IMR-90 (cell line): ENCODE results near the gene PELI1. TPM values are rescaled to one million over a fixed set of nuclear protein-coding genes. Genes with fewer than 3 reads are reported as not detected.

Source experiments
- ATAC-seq: fragments of 200-7000 bp; cut with Tn5 transposase; 2 replicates; pipeline ENCODE4 v1.9.1; 2020; ENCODE audit warnings: low read depth, mild to moderate bottlenecking, moderate library complexity
- BruUV-seq: library from RNA; stranded (reverse); fragments of 400-500 nt; replicated peaks from 2 replicates; lab custom pipeline; 2021; lab: Mats Ljungman, UMichigan
- CTCF ChIA-PET: fragments of 300-600 bp; formaldehyde crosslinking; extraction: SDS; loops from one replicate; lab custom pipeline; 2021; ENCODE audit warnings: antibody characterized with exemption; lab: Yijun Ruan, JAX
- POLR2A ChIA-PET: fragments of 300-600 bp; sonication (Branson Sonifier 250); formaldehyde crosslinking; loops from one replicate; lab custom pipeline; 2022; ENCODE audit warnings: antibody characterized with exemption; ENCODE audit not compliant: unreplicated experiment; lab: Charles Lee
- DNase-seq: peaks from one replicate; pipeline ENCODE4 v3.0.0; 2013
- H2AFZ ChIP-seq: replicated peaks from 2 replicates; pipeline ENCODE3; 2013; ENCODE audit warnings: low read length, mild to moderate bottlenecking; ENCODE audit not compliant: poor library complexity
- H2AK5ac ChIP-seq: 2 replicates; pipeline ENCODE4 v1.6.1; 2013; ENCODE audit warnings: low read depth, low read length, inconsistent platforms
- H2AK9ac ChIP-seq: replicated peaks from 2 replicates; pipeline ENCODE3; 2013; ENCODE audit warnings: mild to moderate bottlenecking, low read depth, low read length, moderate library complexity; ENCODE audit not compliant: poor library complexity
- H2BK120ac ChIP-seq: 2 replicates; pipeline ENCODE4 v1.6.1; 2013; ENCODE audit warnings: low read depth, low read length, inconsistent platforms
- H2BK15ac ChIP-seq: 3 replicates; pipeline ENCODE4 v1.6.1; 2013; ENCODE audit warnings: low read depth, low read length, inconsistent platforms
- H2BK20ac ChIP-seq: 2 replicates; pipeline ENCODE4 v1.6.1; 2013; ENCODE audit warnings: low read depth, mild to moderate bottlenecking, inconsistent platforms, low read length, moderate library complexity
- H2BK5ac ChIP-seq: 2 replicates; pipeline ENCODE4 v1.6.1; 2013; ENCODE audit warnings: mild to moderate bottlenecking, low read depth, low read length, inconsistent platforms; ENCODE audit not compliant: poor library complexity, severe bottlenecking
- H3K14ac ChIP-seq: replicated peaks from 2 replicates; pipeline ENCODE4 v1.6.1; 2013; ENCODE audit warnings: low read depth, low read length, inconsistent platforms
- H3K18ac ChIP-seq: 2 replicates; pipeline ENCODE4 v1.6.1; 2013; ENCODE audit warnings: low read depth, low read length, control low read depth
- H3K23ac ChIP-seq: 2 replicates; pipeline ENCODE4 v1.6.1; 2013; ENCODE audit warnings: low read depth, low read length, inconsistent platforms
- H3K27ac ChIP-seq: 2 replicates; pipeline ENCODE4 v1.5.1; 2013; ENCODE audit warnings: mild to moderate bottlenecking, control low read depth, low read length; ENCODE audit not compliant: insufficient read depth
- H3K27me3 ChIP-seq: 2 replicates; pipeline ENCODE4 v1.6.1; 2013; ENCODE audit warnings: low read length; ENCODE audit not compliant: control insufficient read depth, insufficient read depth
- H3K36me3 ChIP-seq: 2 replicates; pipeline ENCODE4 v1.6.1; 2013; ENCODE audit warnings: low read length, mixed read lengths; ENCODE audit not compliant: control insufficient read depth, insufficient read depth
- H3K4ac ChIP-seq: 2 replicates; pipeline ENCODE4 v1.6.1; 2013; ENCODE audit warnings: low read depth, low read length, inconsistent platforms
- H3K4me1 ChIP-seq: 2 replicates; pipeline ENCODE4 v1.6.1; 2013; ENCODE audit warnings: low read length, mixed read lengths; ENCODE audit not compliant: control insufficient read depth, insufficient read depth
- H3K4me2 ChIP-seq: 2 replicates; pipeline ENCODE4 v1.6.1; 2013; ENCODE audit warnings: low read depth, mild to moderate bottlenecking, control low read depth, low read length, moderate library complexity
- H3K4me3 ChIP-seq: 2 replicates; pipeline ENCODE4 v1.5.1; 2013; ENCODE audit warnings: low read depth, mild to moderate bottlenecking, control low read depth, low read length, moderate library complexity; ENCODE audit not compliant: insufficient read depth
- H3K56ac ChIP-seq: 2 replicates; pipeline ENCODE4 v1.6.1; 2013; ENCODE audit warnings: low read length, inconsistent platforms; ENCODE audit not compliant: insufficient read depth; ENCODE audit errors: extremely low read depth
- H3K79me1 ChIP-seq, 2 experiments: 2 replicates each; pipeline ENCODE4 v1.6.1; 2013; ENCODE audit warnings: low read length in 2 of 2, inconsistent platforms in 1 of 2, low read depth in 1 of 2
- H3K9ac ChIP-seq: 2 replicates; pipeline ENCODE4 v1.6.1; 2013; ENCODE audit warnings: low read depth, low read length, control low read depth
- H3K9me1 ChIP-seq: 2 replicates; pipeline ENCODE4 v1.6.1; 2013; ENCODE audit warnings: low read length, inconsistent platforms; ENCODE audit not compliant: insufficient read depth
- H3K9me3 ChIP-seq: 2 replicates; pipeline ENCODE4 v1.6.1; 2013; ENCODE audit warnings: low read length; ENCODE audit not compliant: control insufficient read depth, insufficient read depth
- H4K20me1 ChIP-seq: 2 replicates; pipeline ENCODE4 v1.6.1; 2013; ENCODE audit warnings: low read length, inconsistent platforms; ENCODE audit not compliant: insufficient read depth
- H4K5ac ChIP-seq: 2 replicates; pipeline ENCODE4 v1.6.1; 2013; ENCODE audit warnings: mild to moderate bottlenecking, low read depth, low read length, control low read depth
- H4K8ac ChIP-seq, 2 experiments: 2 replicates each; pipeline ENCODE4 v1.6.1; 2013; ENCODE audit warnings: low read depth in 2 of 2, low read length in 2 of 2, control low read depth in 1 of 2, inconsistent platforms in 1 of 2
- H4K91ac ChIP-seq: 2 replicates; pipeline ENCODE4 v1.6.1; 2013; ENCODE audit warnings: low read depth, low read length, inconsistent platforms; ENCODE audit not compliant: insufficient read depth
- BHLHE40 ChIP-seq: fragments of 150-350 bp; IDR thresholded peaks from 2 replicates; pipeline ENCODE4 v1.6.1; 2016; ENCODE audit warnings: mild to moderate bottlenecking, low read depth, low read length
- CEBPB ChIP-seq: IDR thresholded peaks from 2 replicates; pipeline ENCODE4 v1.6.1; 2012; ENCODE audit warnings: low read depth, low read length, improper control_type of control experiment
- CHD1 ChIP-seq: IDR thresholded peaks from 2 replicates; pipeline ENCODE4 v1.6.1; 2012; ENCODE audit warnings: low read depth, low read length, improper control_type of control experiment
- CTCF ChIP-seq: conservative IDR thresholded peaks from 2 replicates; pipeline ENCODE4 v1.5.1; 2012; ENCODE audit warnings: mild to moderate bottlenecking, low read depth, low read length, improper control_type of control experiment
- FOS ChIP-seq: fragments of 150-350 bp; IDR thresholded peaks from 2 replicates; pipeline ENCODE4 v1.6.1; 2016; ENCODE audit warnings: low read depth, low read length
- MAFK ChIP-seq: IDR thresholded peaks from 2 replicates; pipeline ENCODE4 v1.6.1; 2012; ENCODE audit warnings: low read depth, low read length, improper control_type of control experiment
- MAZ ChIP-seq: IDR thresholded peaks from 2 replicates; pipeline ENCODE4 v1.6.1; 2012; ENCODE audit warnings: low read depth, mild to moderate bottlenecking, low read length, improper control_type of control experiment, moderate library complexity, borderline replicate concordance
- MXI1 ChIP-seq: IDR thresholded peaks from 2 replicates; pipeline ENCODE4 v1.6.1; 2012; ENCODE audit warnings: low read depth, mild to moderate bottlenecking, low read length, moderate library complexity, borderline replicate concordance
- NFE2L2 ChIP-seq: fragments of 150-350 bp; IDR thresholded peaks from 2 replicates; pipeline ENCODE4 v1.6.1; 2016; ENCODE audit warnings: low read depth, mild to moderate bottlenecking, low read length
- POLR2A ChIP-seq: IDR thresholded peaks from 2 replicates; pipeline ENCODE4 v1.6.1; 2012; ENCODE audit warnings: mild to moderate bottlenecking, low read depth, low read length
- RAD21 ChIP-seq: IDR thresholded peaks from 2 replicates; pipeline ENCODE4 v1.6.1; 2012; ENCODE audit warnings: low read length, improper control_type of control experiment
- RCOR1 ChIP-seq: IDR thresholded peaks from 2 replicates; pipeline ENCODE4 v1.6.1; 2012; ENCODE audit warnings: mild to moderate bottlenecking, low read length, improper control_type of control experiment; ENCODE audit not compliant: insufficient replicate concordance
- RFX5 ChIP-seq: IDR thresholded peaks from 2 replicates; pipeline ENCODE4 v1.8.0; 2012; ENCODE audit warnings: low read depth, mild to moderate bottlenecking, low read length, moderate library complexity
- SMC3 ChIP-seq: fragments of 150-350 bp; IDR thresholded peaks from 2 replicates; pipeline ENCODE4 v1.6.1; 2016; ENCODE audit warnings: low read depth, mild to moderate bottlenecking, antibody characterized with exemption, low read length, moderate library complexity
- WGBS, 2 experiments: methylation state at CpG; one replicate each; pipeline versions ENCODE4 v1.1.5 to v1.1.7; 2013; ENCODE audit warnings: missing lambda C conversion rate in 2 of 2; ENCODE audit not compliant: insufficient read length in 1 of 2; ENCODE audit errors: extremely low coverage in 2 of 2; 5-methylcytosine and 5-hydroxymethylcytosine counted together
- dilution Hi-C: fragments of 300-500 bp; cut with HindIII; formaldehyde crosslinking; loops from one replicate; pipeline ENCODE4 v1.14.3; 2018; ENCODE audit warnings: low sequenced_read_pairs; ENCODE audit not compliant: unreplicated experiment
- in situ Hi-C: fragments of 300-500 bp; cut with MboI; formaldehyde crosslinking; loops from 3 replicates; pipeline ENCODE4 v1.14.3; 2019; ENCODE audit warnings: low sequenced_read_pairs, inconsistent platforms, mixed read lengths
- intact Hi-C: fragments of 100-400 bp; cut with micrococcal nuclease; formaldehyde crosslinking; loops from 2 replicates; pipeline ENCODE4 v1.10.0; 2022
- polyA plus RNA-seq, 3 experiments: library from polyadenylated mRNA; depleted of rRNA; stranded (reverse); fragments of >200 nt; gene quantifications; 2 replicates each; pipeline ENCODE4 v1.2.3, GENCODE V29; 2012; ENCODE audit warnings: low replicate concordance in 1 of 3
- total RNA-seq: library from RNA; depleted of rRNA; stranded (reverse); fragments of >200 nt; gene quantifications from 2 replicates; pipeline ENCODE4 v1.2.3, GENCODE V29; 2012
- TF ChIP-seq, protein P1 (sequence below): fragments of 150-350 bp; IDR thresholded peaks from 2 replicates; pipeline ENCODE4 v1.6.1; 2017; ENCODE audit warnings: mild to moderate bottlenecking, antibody characterized with exemption, low read length, low read depth
- TF ChIP-seq, protein P2 (sequence below): fragments of 150-350 bp; IDR thresholded peaks from 2 replicates; pipeline ENCODE4 v1.6.1; 2016; ENCODE audit warnings: low read depth, mild to moderate bottlenecking, low read length, moderate library complexity, borderline replicate concordance

The PELI1 gene
- total and polyA plus RNA-seq, 2 of the 4 experiments (the other 2 are of a cell fraction): 2.2 to 2.5 TPM

DNA sequence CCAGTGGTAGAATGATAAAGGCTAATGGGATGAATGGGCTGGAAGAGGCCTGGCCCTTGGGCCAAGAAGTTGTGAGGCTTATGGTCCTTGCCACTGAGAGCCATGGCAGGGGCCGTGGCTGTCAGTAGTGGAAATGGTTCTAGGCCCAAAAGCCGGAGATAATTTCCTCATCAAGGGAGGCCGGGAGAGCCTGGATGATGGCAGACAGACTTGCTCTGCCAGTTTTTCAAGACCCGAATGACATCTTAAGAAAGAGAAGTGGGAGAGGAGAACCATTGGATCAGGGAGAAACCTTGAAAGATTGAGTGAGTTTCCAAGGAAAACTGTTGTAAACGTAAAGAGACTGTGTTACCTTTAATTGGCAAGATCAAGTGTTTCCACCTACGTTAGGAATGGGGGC lies 78.7 kb downstream of the PELI1 start:
- no peak overlapping the region for H3K56ac ChIP-seq
- H2BK5ac ChIP-seq: no peak overlapping the region
- H4K5ac ChIP-seq: no peak overlapping the region
- in situ Hi-C loops: no loop called here
- no peak overlapping the region for H3K4me3 ChIP-seq
- H4K8ac ChIP-seq: no peak overlapping the region
- no peaks in the 10 kb centered on the region for H3K79me1 ChIP-seq
- ChIA-PET CTCF (no interaction called here), POLR2A (no interaction called here)
- no peak overlapping the region for H2AK5ac ChIP-seq
- H2BK120ac ChIP-seq: no peak overlapping the region
- H2AFZ ChIP-seq: peak overlapping the region; percentile 19
- DNase-seq (no peak), ATAC-seq (no peak)
- no peaks in the 10 kb centered on the region for H3K9me3 ChIP-seq
- no peak overlapping the region for H2BK20ac ChIP-seq
- no peaks in the 10 kb centered on the region for H3K36me3 ChIP-seq
- BruUV-seq: no TSS peak
- dilution Hi-C loops: loop anchor here (25.0 kb wide), 1 partner anchor 247 kb away; no protein-coding TSS in a partner anchor
- H2BK15ac ChIP-seq: no peak overlapping the region
- H3K23ac ChIP-seq: no peak overlapping the region
- intact Hi-C loops: no loop called here
- H3K18ac ChIP-seq: no peak overlapping the region
- no peaks in the 10 kb centered on the region for H4K20me1 ChIP-seq
- WGBS, 2 experiments: 100% methylated on average over 1 of the region's 6 CpGs; no CpG with 5 or more reads in 1 of the 2 experiments
- peaks cover 7% of the 10 kb centered on the region; the same call in 1 of the 2 replicates for H3K9me1 ChIP-seq
- no peak overlapping the region for H2AK9ac ChIP-seq
- no peak overlapping the region for H3K4ac ChIP-seq
- no peak overlapping the region for H3K27ac ChIP-seq
- H3K9ac ChIP-seq: no peak overlapping the region
- no peak overlapping the region for H3K4me2 ChIP-seq
- no peaks in the 10 kb centered on the region for H3K27me3 ChIP-seq
- no peak overlapping the region for H4K91ac ChIP-seq
- H3K14ac ChIP-seq: no peak overlapping the region
- peaks cover 8% of the 10 kb centered on the region; the same call in 1 of the 2 replicates for H3K4me1 ChIP-seq
- no peak for TF ChIP-seq NFE2L2
- no peak for TF ChIP-seq MAZ
- TF ChIP-seq RFX5: no peak
- TF ChIP-seq SMC3: no peak
- no peak for TF ChIP-seq BHLHE40
- no peak for TF ChIP-seq MAFK
- no peak for TF ChIP-seq POLR2A
- TF ChIP-seq CHD1: no peak
- TF ChIP-seq CEBPB: no peak
- TF ChIP-seq RAD21: no peak
- TF ChIP-seq, protein P1, sequence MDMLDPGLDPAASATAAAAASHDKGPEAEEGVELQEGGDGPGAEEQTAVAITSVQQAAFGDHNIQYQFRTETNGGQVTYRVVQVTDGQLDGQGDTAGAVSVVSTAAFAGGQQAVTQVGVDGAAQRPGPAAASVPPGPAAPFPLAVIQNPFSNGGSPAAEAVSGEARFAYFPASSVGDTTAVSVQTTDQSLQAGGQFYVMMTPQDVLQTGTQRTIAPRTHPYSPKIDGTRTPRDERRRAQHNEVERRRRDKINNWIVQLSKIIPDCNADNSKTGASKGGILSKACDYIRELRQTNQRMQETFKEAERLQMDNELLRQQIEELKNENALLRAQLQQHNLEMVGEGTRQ: no peak
- no peak for TF ChIP-seq FOS
- TF ChIP-seq CTCF: no peak
- TF ChIP-seq MXI1: no peak
- TF ChIP-seq RCOR1: no peak
- TF ChIP-seq, protein P2, sequence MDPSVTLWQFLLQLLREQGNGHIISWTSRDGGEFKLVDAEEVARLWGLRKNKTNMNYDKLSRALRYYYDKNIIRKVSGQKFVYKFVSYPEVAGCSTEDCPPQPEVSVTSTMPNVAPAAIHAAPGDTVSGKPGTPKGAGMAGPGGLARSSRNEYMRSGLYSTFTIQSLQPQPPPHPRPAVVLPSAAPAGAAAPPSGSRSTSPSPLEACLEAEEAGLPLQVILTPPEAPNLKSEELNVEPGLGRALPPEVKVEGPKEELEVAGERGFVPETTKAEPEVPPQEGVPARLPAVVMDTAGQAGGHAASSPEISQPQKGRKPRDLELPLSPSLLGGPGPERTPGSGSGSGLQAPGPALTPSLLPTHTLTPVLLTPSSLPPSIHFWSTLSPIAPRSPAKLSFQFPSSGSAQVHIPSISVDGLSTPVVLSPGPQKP: no peak
